HL-60 (cell line): ENCODE results near the gene ELAVL1.

Experiments
- DNase-seq, 2 experiments: peaks; one replicate each; pipeline ENCODE4 v3.0.0-alpha.2; 2010 to 2020; ENCODE audit warnings: low read depth in 1 of 2, low spot score in 1 of 2
- H3K27ac ChIP-seq: fragments of 250-450 bp; sonication (Bioruptor Pico); replicated peaks from 2 replicates; pipeline ENCODE4 v1.5.1; 2020; ENCODE audit warnings: mild to moderate bottlenecking, moderate library complexity
- H3K27me3 ChIP-seq: fragments of 250-450 bp; sonication (Bioruptor Pico); 2 replicates; pipeline ENCODE4 v1.5.1; 2021; ENCODE audit warnings: mild to moderate bottlenecking, moderate library complexity; ENCODE audit not compliant: insufficient read depth, poor library complexity, severe bottlenecking
- H3K4me3 ChIP-seq: replicated peaks from 2 replicates; pipeline ENCODE4 v1.5.1; 2011; ENCODE audit warnings: mild to moderate bottlenecking, control low read depth, low read length; ENCODE audit not compliant: insufficient read depth
- GABPA ChIP-seq: IDR thresholded peaks from 2 replicates; pipeline ENCODE4 v1.6.1; 2012; ENCODE audit warnings: low read depth
- POLR2AphosphoS5 ChIP-seq: IDR thresholded peaks from 2 replicates; pipeline ENCODE4 v1.6.1; 2012; ENCODE audit warnings: low read depth
- SPI1 ChIP-seq: IDR thresholded peaks from 2 replicates; pipeline ENCODE4 v1.6.1; 2012; ENCODE audit warnings: low read depth, mild to moderate bottlenecking, borderline replicate concordance
- TF ChIP-seq, protein P1 (sequence below): IDR thresholded peaks from 2 replicates; pipeline ENCODE4 v1.6.1; 2012; ENCODE audit warnings: low read depth; ENCODE audit not compliant: insufficient replicate concordance
- TF ChIP-seq, protein P2 (sequence below): IDR thresholded peaks from one replicate; pipeline ENCODE4 v1.5.1; 2011; ENCODE audit warnings: low read length, control low read depth, inconsistent platforms; ENCODE audit not compliant: insufficient read depth

Gene ELAVL1

DNA sequence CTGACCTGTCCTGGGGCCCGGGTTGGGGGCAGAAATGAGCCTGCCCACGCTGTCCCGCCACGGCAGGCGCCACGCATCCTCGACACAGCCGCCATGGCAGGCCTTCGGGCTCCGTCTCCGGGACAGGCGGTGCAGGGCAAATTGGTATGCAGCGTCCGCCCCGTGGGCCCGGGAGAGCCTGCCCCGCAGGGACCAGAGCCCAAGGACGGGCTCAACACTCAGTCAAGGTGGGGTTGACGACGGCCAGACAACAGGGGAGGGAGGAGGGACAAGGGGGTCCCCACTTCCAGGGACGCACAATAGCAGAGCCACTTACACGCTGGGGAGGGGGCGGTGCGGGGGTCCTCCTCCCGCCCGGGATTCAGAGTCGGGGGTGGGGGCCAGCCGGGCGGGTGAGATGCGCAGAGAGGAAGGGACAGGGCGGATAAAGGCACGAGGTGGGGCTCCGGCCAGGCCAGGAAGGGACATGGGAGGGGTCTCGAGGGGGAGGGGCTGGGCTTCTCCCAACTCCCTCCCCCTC, 80.7 kb downstream of the ELAVL1 start:
- Histone ChIP-seq H3K27me3 (no peaks in the 10 kb centered on the region), H3K4me3 (no peak overlapping the region), H3K27ac (no peak overlapping the region)
- DNase-seq: no peak
- TF ChIP-seq GABPA: no peak
- TF ChIP-seq SPI1: no peak
- TF ChIP-seq POLR2AphosphoS5: no peak
- TF ChIP-seq, protein P1, sequence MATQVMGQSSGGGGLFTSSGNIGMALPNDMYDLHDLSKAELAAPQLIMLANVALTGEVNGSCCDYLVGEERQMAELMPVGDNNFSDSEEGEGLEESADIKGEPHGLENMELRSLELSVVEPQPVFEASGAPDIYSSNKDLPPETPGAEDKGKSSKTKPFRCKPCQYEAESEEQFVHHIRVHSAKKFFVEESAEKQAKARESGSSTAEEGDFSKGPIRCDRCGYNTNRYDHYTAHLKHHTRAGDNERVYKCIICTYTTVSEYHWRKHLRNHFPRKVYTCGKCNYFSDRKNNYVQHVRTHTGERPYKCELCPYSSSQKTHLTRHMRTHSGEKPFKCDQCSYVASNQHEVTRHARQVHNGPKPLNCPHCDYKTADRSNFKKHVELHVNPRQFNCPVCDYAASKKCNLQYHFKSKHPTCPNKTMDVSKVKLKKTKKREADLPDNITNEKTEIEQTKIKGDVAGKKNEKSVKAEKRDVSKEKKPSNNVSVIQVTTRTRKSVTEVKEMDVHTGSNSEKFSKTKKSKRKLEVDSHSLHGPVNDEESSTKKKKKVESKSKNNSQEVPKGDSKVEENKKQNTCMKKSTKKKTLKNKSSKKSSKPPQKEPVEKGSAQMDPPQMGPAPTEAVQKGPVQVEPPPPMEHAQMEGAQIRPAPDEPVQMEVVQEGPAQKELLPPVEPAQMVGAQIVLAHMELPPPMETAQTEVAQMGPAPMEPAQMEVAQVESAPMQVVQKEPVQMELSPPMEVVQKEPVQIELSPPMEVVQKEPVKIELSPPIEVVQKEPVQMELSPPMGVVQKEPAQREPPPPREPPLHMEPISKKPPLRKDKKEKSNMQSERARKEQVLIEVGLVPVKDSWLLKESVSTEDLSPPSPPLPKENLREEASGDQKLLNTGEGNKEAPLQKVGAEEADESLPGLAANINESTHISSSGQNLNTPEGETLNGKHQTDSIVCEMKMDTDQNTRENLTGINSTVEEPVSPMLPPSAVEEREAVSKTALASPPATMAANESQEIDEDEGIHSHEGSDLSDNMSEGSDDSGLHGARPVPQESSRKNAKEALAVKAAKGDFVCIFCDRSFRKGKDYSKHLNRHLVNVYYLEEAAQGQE: no peak
- TF ChIP-seq, protein P2, sequence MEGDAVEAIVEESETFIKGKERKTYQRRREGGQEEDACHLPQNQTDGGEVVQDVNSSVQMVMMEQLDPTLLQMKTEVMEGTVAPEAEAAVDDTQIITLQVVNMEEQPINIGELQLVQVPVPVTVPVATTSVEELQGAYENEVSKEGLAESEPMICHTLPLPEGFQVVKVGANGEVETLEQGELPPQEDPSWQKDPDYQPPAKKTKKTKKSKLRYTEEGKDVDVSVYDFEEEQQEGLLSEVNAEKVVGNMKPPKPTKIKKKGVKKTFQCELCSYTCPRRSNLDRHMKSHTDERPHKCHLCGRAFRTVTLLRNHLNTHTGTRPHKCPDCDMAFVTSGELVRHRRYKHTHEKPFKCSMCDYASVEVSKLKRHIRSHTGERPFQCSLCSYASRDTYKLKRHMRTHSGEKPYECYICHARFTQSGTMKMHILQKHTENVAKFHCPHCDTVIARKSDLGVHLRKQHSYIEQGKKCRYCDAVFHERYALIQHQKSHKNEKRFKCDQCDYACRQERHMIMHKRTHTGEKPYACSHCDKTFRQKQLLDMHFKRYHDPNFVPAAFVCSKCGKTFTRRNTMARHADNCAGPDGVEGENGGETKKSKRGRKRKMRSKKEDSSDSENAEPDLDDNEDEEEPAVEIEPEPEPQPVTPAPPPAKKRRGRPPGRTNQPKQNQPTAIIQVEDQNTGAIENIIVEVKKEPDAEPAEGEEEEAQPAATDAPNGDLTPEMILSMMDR: no peak

DNA sequence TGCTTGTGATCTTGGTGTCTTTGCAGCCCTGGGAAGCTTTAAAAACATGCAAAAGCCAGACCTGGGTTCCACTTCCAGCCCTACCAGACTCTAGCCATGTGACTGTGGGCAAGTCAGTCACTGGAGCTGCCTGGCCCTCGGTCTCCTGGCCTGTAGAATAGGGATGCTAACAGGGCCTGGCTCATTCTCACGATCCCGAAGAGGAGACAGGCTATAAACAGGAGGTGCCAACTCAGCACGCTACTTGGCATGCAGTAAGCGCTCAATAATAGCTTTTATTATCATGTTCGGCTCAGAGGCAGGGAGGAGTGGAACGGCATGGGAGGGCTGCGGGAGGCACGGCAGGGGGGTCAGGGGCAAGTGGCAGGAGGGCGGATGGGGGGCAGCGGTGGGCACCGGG, 81.2 kb downstream of the ELAVL1 start:
- no peak for DNase-seq
- no peak overlapping the region for H3K27ac ChIP-seq
- TF ChIP-seq GABPA: no peak
- TF ChIP-seq, protein P2: no peak
- TF ChIP-seq, protein P1: no peak
- no peak for TF ChIP-seq SPI1
- TF ChIP-seq POLR2AphosphoS5: no peak
- H3K4me3 ChIP-seq: no peak overlapping the region
- no peaks in the 10 kb centered on the region for H3K27me3 ChIP-seq

DNA sequence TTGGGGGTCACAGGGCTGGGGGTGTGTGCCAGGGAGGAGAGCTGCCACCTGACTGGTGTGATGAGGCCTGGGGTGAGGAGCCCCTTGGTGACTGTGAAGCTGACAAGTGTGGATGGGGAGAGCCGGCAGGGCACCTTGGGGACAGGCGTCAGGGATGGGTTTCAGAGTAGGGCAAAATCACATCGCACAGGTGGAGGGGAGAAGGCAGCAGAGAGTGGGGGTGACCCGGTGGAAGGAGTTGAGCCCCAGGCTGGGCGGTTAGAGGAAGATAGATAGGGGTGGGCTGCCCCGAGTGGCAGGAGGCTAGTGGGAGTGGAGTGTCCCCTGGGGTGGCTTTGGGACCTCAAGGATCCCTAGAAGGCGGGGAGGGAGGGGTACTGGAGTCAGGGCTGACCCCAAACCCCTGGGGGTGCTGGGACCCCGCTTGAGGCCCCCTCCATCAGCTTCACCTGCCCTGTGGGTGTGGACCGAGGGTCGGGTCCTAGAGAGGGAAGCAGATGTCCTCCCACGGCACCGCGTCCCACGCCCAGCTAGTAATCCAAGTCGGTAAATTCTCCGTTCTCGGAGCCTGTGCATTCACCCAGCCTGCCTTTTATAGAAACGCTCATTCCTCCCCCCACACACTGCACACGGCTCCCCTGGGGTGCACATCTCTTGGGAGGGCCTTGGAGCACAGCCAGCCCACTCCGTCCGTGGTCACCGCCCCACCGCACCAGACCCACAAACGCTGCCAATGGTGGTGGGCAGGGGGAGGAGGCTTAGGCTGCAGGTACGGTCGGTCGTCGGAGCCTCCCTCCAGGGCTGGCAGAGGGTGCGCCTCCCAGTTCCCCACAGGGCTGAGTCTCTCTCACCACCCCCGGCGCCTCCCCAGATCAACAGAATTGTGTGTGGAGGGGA, 81.9 kb downstream of the ELAVL1 start:
- DNase-seq: no peak
- H3K27me3 ChIP-seq: no peaks in the 10 kb centered on the region
- H3K27ac ChIP-seq: no peak overlapping the region
- TF ChIP-seq, protein P1: no peak
- no peak for TF ChIP-seq SPI1
- TF ChIP-seq, protein P2: no peak
- H3K4me3 ChIP-seq: no peak overlapping the region
